HG02943 (cell line): ENCODE results near the gene AKR7A2.
"Not testable (repeated sequence)": the region's sequence is repeated elsewhere in the genome, so short reads cannot be mapped to it uniquely, and the experiment has no call there.

ENCODE experiments used
- ATAC-seq: cut with Tn5 transposase; IDR thresholded peaks from one replicate; pipeline ENCODE4 v1.9.1; 2021; ENCODE audit warnings: mild to moderate bottlenecking, low read depth, moderate library complexity; ENCODE audit not compliant: unreplicated experiment

AKR7A2 gene

GRCh38 chr1:19308509-19308907, 3.4 kb downstream of the AKR7A2 start:
- no peak for ATAC-seq

GRCh38 chr1:19307794-19308508, 4.0 kb downstream of the AKR7A2 start:
- ATAC-seq, result no peak

DNA sequence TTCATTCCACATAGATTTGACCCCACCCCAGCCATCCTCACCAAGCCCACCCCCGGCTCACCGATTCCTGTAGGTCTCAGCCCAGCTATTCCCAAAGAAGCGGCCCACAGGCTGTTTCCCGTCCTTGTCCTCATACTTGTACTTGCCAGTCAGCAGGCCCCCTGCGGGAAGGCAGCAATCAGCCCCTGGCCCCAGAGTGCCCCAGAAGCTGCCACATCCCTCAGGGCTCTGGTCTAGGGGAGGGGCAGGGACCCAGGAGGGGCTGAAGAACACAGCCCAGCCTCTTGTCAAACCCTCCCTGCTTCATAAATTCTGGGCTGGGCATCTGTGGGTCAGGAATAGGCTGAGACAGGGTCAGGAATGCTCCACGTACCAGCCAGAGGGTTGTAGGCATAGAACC, 5.0 kb downstream of the AKR7A2 start:
- no peak for ATAC-seq

DNA sequence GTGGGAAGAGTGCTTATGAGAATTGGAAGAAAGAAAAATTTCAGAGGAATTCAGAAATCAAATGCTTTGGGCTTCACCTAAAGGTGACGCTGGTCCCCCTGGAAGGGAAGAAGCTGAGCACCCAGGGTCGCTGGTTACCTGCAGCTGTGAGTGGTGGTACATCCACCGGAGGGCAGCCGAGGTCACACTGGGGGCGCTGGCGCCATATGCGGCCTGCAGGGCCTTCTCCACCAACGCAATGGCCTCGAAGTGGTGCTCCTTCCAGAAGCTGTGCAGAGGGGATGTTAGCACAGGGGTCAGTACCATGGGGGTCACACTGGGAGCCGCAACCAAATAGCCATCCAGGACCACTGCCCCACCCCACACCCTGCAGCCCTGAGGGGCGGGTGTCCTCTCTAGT, 6.1 kb downstream of the AKR7A2 start:
- no peak for ATAC-seq

DNA sequence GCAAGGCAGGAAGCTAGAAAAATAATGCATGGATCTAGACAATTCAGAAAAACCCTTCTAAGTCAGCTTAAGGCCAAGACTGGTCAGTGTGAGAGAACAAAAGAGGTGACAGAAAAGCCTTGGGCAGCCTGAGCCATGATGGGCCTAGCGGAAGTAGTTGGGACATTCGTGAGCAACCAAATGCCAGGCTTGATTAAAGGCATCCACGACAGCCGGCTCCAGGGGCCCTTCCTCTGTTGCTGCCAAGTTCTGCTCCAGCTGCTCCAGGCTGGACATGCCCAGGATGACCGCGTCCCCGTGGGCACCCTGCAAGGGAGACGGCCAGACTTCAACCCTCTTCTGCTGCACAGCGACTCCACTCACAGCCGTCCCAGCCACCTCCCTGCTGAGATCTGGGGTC, 7.9 kb downstream of the AKR7A2 start:
- ATAC-seq, result not testable (repeated sequence)

DNA sequence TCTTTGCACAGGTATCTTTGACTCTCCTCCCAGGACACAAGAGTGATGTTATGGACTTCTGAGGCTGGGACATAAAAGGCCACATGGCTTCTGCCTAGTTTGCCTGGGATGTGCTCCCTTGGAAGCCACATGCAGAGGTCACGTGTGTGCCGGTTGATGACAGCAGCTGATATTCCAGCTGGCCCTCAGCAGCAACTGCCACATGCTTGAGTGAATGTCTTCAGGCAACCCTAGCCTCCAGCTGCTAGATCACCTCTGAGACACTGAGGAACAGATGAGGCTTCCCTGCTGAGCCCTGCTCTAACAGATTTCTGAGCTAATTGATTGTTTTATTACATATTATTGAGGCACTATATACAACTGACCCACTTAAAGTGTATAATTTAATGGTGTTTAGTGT, 11.7 kb downstream of the AKR7A2 start:
- no peak for ATAC-seq

GRCh38 chr1:19294638-19295037, 17.3 kb downstream of the AKR7A2 start:
- no peak for ATAC-seq

GRCh38 chr1:19289244-19289643, 22.7 kb downstream of the AKR7A2 start:
- no peak for ATAC-seq

DNA sequence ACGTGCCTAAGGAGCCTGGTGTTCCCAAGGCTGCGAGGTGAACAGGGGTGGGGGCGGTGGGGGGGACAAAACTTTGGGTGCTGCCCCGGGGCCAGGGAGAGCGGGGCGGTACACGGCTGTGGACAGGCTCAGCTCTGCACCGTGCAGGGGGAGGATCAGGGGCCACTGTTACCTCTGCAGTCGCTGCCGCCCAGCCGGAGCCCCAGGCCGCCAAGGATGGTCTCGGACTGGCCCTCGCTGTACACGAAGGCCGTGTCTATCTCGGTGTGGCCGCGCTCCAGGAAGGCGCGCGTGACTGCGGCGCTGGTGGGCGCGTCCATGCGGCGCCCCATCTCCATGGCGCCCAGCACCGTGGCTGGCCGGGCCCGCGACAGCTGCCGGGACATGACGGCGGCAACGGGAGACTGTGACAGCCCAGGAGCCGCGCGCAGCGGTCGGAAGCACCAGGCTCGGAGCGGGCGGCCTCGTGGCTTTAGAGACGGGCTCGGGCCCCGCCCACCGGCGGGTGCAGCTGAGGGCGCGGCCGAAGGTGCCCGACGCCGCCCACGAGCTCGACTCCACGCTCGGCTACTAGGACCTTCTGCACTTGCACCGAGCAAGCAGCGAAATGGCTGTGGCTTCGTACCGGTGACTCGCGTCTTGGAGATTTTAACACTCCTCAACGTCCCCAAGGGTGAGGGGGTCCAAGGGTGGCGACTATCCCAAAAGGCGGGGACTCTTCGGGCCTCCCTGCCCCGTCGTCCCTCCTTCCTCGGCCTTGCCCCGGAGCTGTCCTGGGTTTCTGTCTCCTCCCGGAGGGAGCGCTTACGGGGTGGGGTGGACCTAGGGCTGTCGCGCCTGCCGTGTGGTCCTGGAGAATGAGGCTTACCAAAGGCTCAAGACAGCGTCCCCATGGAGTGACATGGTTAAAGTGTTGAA, 23.4 kb downstream of the AKR7A2 start, which contains the start of gene AKR7A3:
TSS of gene AKR7A3 (minus strand) at position 447 of the 918 bp plus-strand sequence. CDS start at position 386, 61 bp downstream.
- not testable (repeated sequence) for ATAC-seq

DNA sequence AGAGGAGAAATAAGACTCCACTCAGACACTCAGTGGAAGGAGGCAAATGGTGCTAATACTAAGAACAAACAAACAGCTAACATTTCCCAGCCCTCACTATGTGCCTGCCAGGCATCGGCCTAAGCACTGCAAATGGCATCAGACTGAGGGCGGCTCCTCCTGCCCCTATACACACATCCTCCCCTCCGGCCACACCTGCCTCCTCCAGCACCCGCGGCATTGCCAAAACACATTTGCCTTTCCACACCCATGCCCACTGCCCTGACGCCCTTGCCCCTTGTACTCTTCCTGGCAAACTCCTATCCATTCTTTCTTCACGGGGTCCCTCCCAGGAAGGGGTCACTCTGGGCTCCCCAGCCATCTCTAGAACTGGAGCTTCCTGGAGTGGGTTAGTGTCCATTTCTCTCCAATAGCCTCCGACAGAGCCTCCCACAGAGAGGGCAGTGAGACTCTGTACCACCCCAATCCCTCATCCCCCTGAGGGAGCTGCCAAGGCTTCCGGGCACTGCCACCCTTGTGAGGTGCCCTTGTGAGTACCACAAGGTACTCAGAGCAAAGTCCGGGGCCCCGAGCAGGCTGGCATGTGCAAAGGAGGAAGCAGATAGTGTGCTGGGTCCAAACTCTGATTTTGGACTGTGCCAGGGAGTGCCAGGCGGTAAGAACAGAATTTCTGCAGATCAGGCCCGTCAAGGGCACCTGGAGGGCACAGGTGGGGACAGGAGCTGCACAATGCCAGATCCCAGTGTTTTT, 24.3 kb downstream of the AKR7A2 start:
- ATAC-seq, result no peak

DNA sequence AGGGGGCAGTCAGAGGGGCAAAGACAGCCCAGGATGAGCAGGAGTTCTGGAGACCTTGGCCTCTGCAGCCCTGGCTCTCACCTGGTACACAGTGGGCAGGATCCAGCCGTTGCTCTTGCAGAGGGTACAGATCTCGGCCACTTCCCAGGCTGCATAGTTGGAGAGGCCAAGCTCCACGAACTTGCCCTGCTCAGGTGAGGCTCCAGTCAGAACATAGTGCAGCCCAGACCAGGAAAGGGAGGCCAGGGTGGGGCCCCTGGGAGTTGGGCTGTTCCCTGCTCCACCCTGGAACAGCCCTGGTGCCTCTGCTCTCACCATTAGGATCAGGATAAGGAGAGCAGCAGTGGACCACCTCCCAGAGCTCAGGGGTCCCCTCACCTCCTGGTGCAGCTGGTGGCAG, 26.1 kb downstream of the AKR7A2 start:
- not testable (repeated sequence) for ATAC-seq

- ATAC-seq, result not testable (repeated sequence)
These were observed 26.6 kb downstream of the AKR7A2 start for GRCh38 chr1:19285366-19285765.

DNA sequence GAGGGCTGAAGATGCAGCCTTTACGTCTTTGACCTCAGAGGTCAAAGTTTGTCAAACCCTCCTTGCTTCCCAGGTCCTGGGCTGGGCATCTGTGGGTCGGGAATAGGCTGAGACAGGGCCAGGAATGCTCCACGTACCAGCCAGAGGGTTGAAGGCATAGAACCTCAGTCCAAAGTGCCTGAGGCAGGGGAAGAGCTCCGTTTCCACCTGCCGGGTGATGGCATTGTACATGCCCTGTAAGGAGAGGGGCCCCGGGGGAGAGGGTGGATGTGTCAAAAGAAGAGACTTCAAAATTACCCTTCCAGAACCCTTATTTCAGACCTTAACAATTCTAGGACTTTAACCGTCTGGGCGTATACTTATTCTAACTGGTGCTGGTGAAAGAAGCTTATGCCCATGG, 27.1 kb downstream of the AKR7A2 start:
- no peak for ATAC-seq

DNA sequence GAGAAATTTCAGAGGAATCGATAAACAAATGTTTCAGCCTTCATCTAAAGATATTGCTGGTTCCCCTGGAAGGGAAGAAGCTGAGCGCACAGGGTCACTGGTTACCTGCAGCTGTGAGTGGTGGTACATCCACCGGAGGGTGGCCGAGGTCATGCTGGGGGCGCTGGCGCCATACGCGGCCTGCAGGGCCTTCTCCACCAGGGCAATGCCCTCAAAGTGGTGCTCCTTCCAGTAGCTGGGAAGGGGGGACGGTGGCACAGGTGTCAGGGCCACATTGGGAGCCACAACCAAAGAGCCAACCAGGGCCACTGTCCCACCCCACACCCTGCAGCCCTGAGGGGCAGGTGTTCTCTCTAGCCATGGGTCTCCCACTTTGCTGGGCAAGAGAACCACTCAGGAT, 28.1 kb downstream of the AKR7A2 start:
- no peak for ATAC-seq

- no peak for ATAC-seq
These were observed 37.3 kb downstream of the AKR7A2 start for GRCh38 chr1:19274636-19275035.

GRCh38 chr1:19273844-19274531, 38.0 kb downstream of the AKR7A2 start:
- ATAC-seq, result not testable (repeated sequence)

- no peak for ATAC-seq
These were observed 38.7 kb downstream of the AKR7A2 start for GRCh38 chr1:19273106-19273843.

DNA sequence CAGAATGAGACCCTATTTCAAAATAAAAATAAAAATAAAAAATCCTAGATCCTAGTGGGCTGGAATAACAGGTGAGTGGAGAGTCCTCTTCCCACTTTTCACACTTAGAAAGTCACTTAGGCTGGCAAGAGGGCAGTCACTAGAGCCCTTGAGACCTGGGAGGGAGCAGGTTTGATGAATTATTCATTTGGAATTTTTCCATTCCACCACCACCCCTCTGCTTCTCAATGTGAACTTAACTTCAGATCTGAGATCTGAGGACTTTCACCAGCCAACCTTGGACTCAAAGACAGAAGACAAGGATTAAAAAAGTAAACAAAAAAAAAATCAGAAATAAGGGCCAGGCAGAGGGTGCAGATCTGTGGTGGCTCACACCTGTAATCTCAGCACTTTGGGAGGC, 39.9 kb downstream of the AKR7A2 start:
- ATAC-seq, result no peak

GRCh38 chr1:19270343-19270730, 41.6 kb downstream of the AKR7A2 start:
- not testable (repeated sequence) for ATAC-seq
